NB4 (cell line): ENCODE results near the gene LIN28B.

Experiments used
- CTCF ChIP-seq: IDR thresholded peaks from one replicate; pipeline ENCODE4 v1.5.1; 2012; ENCODE audit warnings: low read depth, low read length
- POLR2A ChIP-seq: IDR thresholded peaks from 2 replicates; pipeline ENCODE4 v1.6.1; 2011; ENCODE audit warnings: mild to moderate bottlenecking; ENCODE audit not compliant: insufficient read length; ENCODE audit errors: extremely low read depth

GRCh38 chr6:104954190-104954797, 2.6 kb upstream of the LIN28B start:
- TF ChIP-seq POLR2A (no peak), CTCF (no peak)
